ENCODE data around the gene RASSF4.

DNA sequence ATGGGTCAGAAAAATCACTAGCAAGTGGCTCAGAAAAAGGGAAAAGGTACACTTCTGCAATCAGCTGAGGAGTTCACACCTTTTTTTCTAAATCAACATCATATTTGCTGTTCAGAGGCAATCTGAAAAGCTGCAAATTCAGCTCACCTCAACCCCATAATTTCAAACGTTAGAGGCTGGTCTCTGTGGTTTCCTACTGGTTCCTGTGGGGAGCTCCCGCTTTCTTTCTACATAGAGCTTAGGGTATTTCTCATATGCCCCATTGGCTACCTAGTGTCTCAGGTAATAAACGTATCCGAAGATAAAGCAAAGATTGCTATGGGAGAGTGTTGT lies 35.9 kb downstream of the RASSF4 start:
- TF ChIP-seq, protein P1, sequence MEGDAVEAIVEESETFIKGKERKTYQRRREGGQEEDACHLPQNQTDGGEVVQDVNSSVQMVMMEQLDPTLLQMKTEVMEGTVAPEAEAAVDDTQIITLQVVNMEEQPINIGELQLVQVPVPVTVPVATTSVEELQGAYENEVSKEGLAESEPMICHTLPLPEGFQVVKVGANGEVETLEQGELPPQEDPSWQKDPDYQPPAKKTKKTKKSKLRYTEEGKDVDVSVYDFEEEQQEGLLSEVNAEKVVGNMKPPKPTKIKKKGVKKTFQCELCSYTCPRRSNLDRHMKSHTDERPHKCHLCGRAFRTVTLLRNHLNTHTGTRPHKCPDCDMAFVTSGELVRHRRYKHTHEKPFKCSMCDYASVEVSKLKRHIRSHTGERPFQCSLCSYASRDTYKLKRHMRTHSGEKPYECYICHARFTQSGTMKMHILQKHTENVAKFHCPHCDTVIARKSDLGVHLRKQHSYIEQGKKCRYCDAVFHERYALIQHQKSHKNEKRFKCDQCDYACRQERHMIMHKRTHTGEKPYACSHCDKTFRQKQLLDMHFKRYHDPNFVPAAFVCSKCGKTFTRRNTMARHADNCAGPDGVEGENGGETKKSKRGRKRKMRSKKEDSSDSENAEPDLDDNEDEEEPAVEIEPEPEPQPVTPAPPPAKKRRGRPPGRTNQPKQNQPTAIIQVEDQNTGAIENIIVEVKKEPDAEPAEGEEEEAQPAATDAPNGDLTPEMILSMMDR (IDR thresholded peaks at IDR 0.05; ENCODE audit: insufficient read depth, low read depth, low read length) = no peak
- no peak for TF ChIP-seq EZH2 (IDR thresholded peaks at IDR 0.05; ENCODE audit: insufficient read depth, low read length)

Measured in astrocyte (in vitro differentiated cells and primary cell).